GM03348 (cell line): ENCODE results near the gene KLRK1.
"Not testable (repeated sequence)": the region's sequence is repeated elsewhere in the genome, so short reads cannot be mapped to it uniquely, and the experiment has no call there.

ENCODE experiments used
- DNase-seq: peaks from one replicate; pipeline ENCODE4 v3.0.0; 2012; ENCODE audit warnings: low spot score

KLRK1 gene

GRCh38 chr12:10362828-10363657 is 26.8 kb downstream of the KLRK1 start:
- no peak for DNase-seq

- DNase-seq, result no peak
Observed at GRCh38 chr12:10362325-10362724, 27.5 kb downstream of the KLRK1 start.

GRCh38 chr12:10361622-10362021 is 28.2 kb downstream of the KLRK1 start:
- DNase-seq, result no peak

DNA sequence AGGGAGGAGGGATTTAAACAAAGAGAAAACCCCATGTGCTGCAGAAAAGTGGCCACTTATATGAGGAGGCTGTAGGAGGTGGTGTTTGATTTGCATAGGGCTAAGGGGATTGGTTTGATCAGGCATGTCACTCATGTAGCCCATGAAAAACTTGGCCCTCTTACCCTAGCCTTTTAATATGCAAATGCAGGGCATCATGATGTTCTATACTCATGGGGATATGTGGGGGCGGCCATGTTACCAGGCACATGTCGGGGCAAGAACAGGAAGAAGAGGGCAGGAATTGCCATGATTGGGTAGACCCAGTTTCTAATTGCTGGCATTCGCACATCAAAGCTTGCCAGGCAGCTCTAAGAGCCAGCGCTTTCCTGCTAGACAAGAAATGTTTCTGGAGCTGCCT is 28.8 kb downstream of the KLRK1 start:
- no peak for DNase-seq

DNA sequence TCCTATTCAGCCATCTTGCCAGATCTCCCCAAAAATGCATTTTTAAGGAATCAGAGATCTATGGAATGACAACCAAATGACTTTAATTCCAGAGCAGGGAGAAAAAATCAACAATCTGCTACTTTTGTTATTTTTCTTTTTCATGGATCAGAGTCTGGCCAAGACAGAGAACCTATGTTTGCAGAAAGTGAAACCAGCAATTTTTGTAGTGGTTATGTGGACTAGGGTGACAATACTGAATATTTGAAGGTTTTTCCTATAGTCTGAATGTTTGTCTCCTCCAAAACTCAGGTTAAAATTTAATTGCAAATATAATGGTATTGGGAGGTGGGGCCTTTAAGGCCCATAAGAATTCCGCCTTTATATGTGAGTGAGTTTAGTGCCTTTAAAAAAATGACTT is 30.9 kb downstream of the KLRK1 start:
- DNase-seq, result no peak

- no peak for DNase-seq
Observed at GRCh38 chr12:10358131-10358530, 31.7 kb downstream of the KLRK1 start.

- DNase-seq, result no peak
Observed at GRCh38 chr12:10354502-10354901, 35.3 kb downstream of the KLRK1 start.

- no peak for DNase-seq
Observed at GRCh38 chr12:10354071-10354470, 35.8 kb downstream of the KLRK1 start.

- DNase-seq, result not testable (repeated sequence)
Observed at GRCh38 chr12:10351457-10351856, 38.4 kb downstream of the KLRK1 start.

DNA sequence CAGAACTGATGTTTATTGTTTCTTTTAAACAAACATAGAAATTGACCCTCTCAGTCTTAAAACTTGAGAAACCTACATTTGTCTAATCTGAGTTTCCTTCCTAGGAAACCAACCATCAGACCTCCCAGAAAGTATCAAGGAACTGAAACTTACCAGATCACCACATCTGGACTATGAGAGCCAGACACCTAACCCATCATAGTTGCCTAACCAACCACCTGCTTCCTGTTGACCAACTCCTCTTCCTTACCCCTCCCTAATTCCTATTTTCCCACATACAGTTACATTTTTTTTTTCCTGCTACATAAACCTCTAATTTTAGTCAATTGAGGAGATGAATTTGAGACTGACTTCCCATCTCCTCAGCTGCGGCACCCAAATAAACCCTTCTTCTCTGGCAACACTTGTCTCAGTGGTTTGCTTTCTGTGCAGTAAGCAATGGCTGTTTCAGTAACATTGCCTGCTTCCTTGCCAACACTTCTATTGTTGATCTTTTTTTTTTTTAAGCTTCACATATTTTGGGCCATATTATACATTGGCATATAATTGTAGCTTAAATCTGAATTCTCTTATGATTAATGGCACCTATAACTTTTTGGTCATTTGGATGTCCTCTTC is 47.8 kb downstream of the KLRK1 start:
- no peak for DNase-seq

DNA sequence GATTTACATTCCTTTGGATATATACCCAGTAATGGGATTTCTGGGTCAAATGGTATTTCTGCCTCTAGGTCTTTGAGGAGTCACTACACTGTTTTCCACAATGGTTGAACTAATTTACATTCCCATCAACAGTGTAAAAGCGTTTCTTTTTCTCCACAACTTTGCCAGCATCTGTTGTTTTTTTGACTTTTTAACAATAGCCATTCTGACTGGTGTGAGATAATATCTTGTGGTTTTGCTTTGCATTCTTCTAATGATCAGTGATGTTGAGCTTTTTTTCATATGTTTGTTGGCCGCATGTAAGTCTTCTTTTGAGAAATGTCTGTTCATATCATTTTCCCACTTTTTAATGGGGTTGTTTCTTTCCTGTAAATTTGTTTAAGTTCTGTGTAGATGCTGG is 48.9 kb downstream of the KLRK1 start:
- not testable (repeated sequence) for DNase-seq

DNA sequence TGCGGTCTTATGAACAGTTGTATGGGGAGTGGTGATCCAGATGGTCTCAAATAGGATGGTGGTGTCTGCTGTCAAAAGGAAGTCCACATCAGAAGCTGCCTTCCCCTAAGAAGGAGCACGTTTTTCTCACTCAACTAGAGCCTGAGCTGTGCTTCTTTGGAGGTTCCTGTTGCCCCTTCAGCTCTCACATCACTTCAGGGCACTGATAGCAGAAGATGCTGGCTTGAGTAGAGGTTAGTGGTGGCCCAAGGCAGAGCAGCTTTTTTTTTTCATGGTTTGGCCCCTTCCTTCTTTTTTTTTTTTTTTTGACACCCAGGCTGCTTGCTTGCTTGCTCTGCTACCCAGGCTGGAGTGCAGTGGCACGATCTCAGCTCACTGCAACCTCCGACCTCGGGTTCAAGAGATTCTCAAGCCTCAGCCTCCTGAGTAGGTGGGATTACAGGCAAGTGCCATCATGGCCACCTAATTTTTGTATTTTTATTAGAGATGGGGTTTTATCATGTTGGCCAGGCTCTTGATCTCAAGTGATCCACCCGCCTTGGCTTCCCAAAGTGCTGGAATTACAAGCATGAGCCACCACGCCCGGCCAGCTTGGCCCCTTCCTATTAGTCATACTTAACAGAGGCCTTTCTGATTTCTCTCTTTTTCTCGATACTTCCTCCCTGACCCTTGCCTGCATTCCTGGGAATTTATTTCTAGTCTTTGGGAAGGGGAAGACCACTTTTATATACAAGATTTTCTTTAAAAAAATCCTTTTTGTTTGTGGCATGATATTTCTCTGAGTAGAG is 50.6 kb downstream of the KLRK1 start:
- DNase-seq, result peak; percentile 22

DNA sequence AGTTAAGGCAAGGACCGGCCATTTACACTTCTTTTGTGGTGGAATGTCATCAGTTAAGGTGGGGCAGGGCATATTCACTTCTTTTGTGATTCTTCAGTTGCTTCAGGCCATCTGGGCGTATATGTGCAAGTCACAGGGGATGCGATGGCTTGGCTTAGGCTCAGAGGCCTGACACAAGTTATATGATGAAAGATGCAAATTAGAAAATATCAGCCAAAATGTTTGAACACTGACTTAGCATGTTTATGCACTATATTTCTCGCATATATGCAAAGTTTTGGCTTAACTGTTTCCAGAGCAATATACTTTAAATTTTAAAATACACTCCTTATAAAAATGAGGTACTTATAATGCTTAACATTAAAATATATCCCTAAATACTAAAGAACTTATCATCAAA is 51.4 kb downstream of the KLRK1 start:
- DNase-seq, result not testable (repeated sequence)

DNA sequence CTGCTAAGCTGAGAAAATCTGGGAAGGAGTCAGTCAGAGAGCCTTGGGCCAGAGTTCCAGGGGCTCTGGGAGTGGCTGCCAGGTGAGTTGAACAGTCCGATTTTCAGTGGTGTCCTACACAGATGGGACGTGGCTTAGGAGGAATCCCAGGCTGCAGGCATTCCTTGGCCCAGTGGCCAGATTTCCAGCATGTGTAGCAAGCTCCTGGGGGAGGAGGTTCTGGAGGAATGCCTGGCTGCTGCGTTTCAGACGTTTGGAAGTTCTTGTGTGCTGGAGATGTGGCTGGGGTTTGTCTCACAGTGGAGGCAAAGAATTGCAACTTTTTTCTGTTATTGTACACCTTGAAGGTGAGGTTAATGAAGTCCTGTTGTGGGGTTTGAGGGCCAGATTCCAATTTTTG is 53.6 kb downstream of the KLRK1 start:
- DNase-seq, result not testable (repeated sequence)

- DNase-seq, result peak; percentile 75
Observed at GRCh38 chr12:10331642-10332239, 58.1 kb downstream of the KLRK1 start.

DNA sequence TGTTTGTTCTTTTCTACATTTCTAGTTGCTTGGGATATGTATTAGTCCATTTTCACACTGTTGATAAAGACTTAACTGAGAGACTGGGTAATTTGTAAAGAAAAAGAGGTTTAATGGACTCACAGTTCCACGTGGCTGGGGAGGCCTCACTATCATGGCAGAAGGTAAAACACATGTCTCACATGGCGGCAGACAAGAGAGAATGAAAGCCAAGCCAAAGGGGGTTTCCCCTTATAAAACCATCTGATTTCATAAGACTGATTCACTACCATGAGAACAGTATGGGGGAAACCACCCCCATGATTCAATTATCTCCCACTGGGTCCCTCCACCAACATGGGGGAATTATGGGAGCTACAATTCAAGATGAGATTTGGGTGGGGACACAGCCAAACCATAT is 61.1 kb downstream of the KLRK1 start:
- not testable (repeated sequence) for DNase-seq
